Mesothelial cell of epicardium (in vitro differentiated cells): Measurements from ENCODE around the gene PPP1R16B. TPM values are rescaled to one million over a fixed set of nuclear protein-coding genes. Genes with fewer than 3 reads are reported as not detected.

ENCODE experiments used
- DNase-seq, 2 experiments: peaks; one replicate each; pipeline ENCODE4 v3.0.0; 2021; ENCODE audit warnings: low spot score in 2 of 2; ENCODE audit not compliant: unreplicated experiment in 2 of 2
- H3K27ac Mint-ChIP-seq: 2 replicates; pipeline ENCODE4 v1.8.0; 2021; ENCODE audit warnings: mixed read lengths
- H3K27me3 Mint-ChIP-seq: 2 replicates; pipeline ENCODE4 v1.8.0; 2021; ENCODE audit warnings: low read depth, mixed read lengths
- H3K36me3 Mint-ChIP-seq: 2 replicates; pipeline ENCODE4 v1.8.0; 2021; ENCODE audit warnings: mixed read lengths
- H3K4me1 Mint-ChIP-seq: 2 replicates; pipeline ENCODE4 v1.8.0; 2021; ENCODE audit warnings: mixed read lengths
- H3K4me3 Mint-ChIP-seq: 2 replicates; pipeline ENCODE4 v1.8.0; 2021; ENCODE audit warnings: mild to moderate bottlenecking, moderate library complexity, mixed read lengths
- H3K9me3 Mint-ChIP-seq: 2 replicates; pipeline ENCODE4 v1.8.0; 2021; ENCODE audit warnings: mixed read lengths
- total RNA-seq: library from RNA; stranded (reverse); gene quantifications from 3 replicates; pipeline ENCODE4 v1.2.1, GENCODE V29; 2021
- TF ChIP-seq, protein P1 (sequence below): fragments of 200-600 bp; sonication (generic); IDR thresholded peaks from one replicate; pipeline ENCODE4 v1.5.0; 2021; ENCODE audit warnings: antibody characterized with exemption; ENCODE audit not compliant: unreplicated experiment

The PPP1R16B gene
- total RNA-seq, 1 donor from 2014 or later = not detected

DNA sequence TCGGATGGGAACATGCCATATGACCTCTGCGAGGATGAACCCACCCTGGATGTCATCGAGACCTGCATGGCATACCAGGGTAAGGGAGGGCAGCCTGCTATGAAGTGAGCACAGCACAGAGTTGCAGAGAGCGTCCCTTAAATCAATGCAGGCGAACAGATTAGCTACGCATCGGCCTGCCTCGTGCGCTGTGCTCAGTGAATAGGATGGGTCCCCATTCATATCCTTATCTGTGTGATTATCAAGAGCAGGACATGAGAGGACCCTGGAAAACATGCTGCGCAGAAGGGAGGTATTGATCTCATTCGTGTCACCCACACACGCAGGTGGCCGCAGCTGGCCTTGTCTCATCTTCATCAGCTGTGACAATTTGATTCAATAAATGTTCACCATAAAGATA is 95.1 kb downstream of the PPP1R16B start:
- DNase-seq = no peak
- H3K9me3 Mint-ChIP-seq = peaks cover 4% of the 10 kb centered on the region
- H3K27ac Mint-ChIP-seq = no peak overlapping the region
- no peaks in the 10 kb centered on the region for H3K36me3 Mint-ChIP-seq
- H3K4me1 Mint-ChIP-seq = no peaks in the 10 kb centered on the region
- H3K4me3 Mint-ChIP-seq = no peak overlapping the region
- peaks cover 77% of the 10 kb centered on the region for H3K27me3 Mint-ChIP-seq
- TF ChIP-seq, protein P1, sequence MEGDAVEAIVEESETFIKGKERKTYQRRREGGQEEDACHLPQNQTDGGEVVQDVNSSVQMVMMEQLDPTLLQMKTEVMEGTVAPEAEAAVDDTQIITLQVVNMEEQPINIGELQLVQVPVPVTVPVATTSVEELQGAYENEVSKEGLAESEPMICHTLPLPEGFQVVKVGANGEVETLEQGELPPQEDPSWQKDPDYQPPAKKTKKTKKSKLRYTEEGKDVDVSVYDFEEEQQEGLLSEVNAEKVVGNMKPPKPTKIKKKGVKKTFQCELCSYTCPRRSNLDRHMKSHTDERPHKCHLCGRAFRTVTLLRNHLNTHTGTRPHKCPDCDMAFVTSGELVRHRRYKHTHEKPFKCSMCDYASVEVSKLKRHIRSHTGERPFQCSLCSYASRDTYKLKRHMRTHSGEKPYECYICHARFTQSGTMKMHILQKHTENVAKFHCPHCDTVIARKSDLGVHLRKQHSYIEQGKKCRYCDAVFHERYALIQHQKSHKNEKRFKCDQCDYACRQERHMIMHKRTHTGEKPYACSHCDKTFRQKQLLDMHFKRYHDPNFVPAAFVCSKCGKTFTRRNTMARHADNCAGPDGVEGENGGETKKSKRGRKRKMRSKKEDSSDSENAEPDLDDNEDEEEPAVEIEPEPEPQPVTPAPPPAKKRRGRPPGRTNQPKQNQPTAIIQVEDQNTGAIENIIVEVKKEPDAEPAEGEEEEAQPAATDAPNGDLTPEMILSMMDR = no peak

DNA sequence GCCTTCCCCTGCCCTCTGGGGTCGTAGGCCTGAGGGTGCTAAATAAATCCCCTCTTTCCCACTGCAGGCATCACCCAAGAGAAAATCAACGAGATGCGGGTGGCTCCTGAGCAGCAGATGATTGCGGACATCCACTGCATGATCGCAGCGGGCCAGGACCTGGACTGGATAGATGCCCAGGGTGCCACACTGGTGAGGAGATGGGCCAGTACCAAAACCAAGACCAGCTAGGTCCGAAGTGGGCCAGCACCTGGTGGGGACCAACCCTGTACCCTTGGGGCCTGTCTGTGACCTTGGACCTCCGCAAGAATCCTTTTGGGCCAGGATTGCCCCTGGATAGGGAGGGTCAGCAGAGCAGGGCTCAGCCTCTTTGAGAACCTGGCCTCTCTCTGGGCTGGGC is 97.1 kb downstream of the PPP1R16B start:
- no peaks in the 10 kb centered on the region for H3K36me3 Mint-ChIP-seq

DNA sequence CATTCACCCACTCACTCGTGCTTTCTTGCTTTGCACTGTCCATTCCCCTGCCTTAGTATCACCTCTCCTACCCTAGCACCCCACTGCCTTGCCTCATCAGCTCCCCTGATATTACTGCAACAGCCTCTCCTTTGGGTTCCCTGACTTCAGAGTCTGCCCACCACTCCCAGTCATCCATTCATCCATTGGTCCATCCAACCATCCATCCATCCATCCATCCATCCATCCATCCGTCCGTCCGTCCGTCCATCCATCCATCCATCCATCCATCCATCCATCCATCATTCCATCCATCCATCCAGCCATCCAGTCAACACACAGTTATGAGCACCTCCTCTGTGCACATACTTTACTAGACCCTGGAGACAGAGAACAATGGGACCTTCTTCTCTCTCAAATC is 97.8 kb downstream of the PPP1R16B start:
- TF ChIP-seq, protein P1 = no peak
- no peaks in the 10 kb centered on the region for H3K4me1 Mint-ChIP-seq
- no peaks in the 10 kb centered on the region for H3K36me3 Mint-ChIP-seq
- H3K4me3 Mint-ChIP-seq = no peak overlapping the region
- H3K27ac Mint-ChIP-seq = no peak overlapping the region
- no peak for DNase-seq
- H3K27me3 Mint-ChIP-seq = peaks cover 61% of the 10 kb centered on the region
- peaks cover 4% of the 10 kb centered on the region for H3K9me3 Mint-ChIP-seq

More for the DNA sequence above, 97.1 kb downstream of the PPP1R16B start:
- no peak for DNase-seq
- TF ChIP-seq, protein P1 = no peak
- H3K4me1 Mint-ChIP-seq = no peaks in the 10 kb centered on the region
- H3K4me3 Mint-ChIP-seq = no peak overlapping the region
- H3K27ac Mint-ChIP-seq = no peak overlapping the region
- H3K9me3 Mint-ChIP-seq = peaks cover 4% of the 10 kb centered on the region
- peaks cover 69% of the 10 kb centered on the region for H3K27me3 Mint-ChIP-seq

DNA sequence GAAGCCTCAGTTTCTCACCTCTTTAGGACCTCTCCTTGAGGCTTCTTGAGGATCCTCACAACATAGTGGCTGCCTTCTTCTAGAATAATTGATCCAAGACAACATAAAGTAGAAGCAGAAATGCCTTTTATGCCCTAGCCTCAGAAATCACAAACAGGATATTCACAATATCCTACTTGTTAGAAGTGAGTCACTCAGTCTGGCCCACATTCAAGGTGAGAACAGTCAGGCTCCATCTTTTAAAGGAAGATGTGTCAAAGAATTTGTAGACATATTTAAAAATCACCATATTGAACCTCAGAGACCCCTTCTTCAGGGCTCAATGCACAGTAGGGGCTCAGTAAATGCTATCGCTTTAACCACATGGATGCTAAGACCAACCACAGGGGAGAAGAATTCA is 99.9 kb downstream of the PPP1R16B start:
- no peak for DNase-seq
- H3K36me3 Mint-ChIP-seq = no peaks in the 10 kb centered on the region
- no peak overlapping the region for H3K4me3 Mint-ChIP-seq
- peaks cover 43% of the 10 kb centered on the region for H3K27me3 Mint-ChIP-seq
- H3K27ac Mint-ChIP-seq = no peak overlapping the region
- H3K4me1 Mint-ChIP-seq = no peaks in the 10 kb centered on the region
- TF ChIP-seq, protein P1 = no peak
- peaks cover 4% of the 10 kb centered on the region for H3K9me3 Mint-ChIP-seq

DNA sequence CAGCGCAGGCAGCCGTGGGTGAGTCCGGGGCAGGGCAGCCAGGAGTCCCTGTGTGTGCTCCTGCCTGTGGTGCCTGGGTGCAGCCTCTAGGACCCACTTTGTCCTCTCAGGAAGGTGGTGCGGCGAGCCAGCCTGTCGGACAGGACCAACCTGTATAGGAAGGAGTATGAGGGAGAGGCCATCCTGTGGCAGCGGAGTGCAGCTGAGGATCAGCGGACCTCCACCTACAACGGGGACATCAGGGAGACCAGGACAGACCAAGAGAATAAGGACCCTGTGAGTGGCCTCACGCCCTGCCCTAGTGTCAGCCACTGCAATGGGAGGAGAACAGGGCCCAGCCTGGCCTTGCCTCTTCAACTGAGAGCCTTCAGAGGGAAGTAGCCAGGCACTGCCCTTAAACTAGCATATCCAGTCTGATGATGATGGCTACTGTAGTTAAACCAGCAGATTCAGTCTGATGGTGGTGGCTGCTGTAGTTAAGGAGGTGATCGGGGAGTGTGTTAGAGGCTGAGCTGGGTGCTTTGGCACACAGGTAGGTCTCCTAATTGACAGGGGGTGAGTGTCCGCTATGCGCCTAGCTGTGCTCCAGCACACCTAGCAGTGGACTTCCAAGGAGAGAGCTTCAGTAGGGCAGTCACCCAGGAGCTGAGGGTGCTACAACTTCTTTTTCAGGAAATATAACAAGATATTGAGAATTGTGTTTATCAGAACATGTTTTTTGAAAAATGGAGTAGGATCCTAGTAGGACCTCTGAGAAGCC is 102.6 kb downstream of the PPP1R16B start:
- H3K9me3 Mint-ChIP-seq = peaks cover 4% of the 10 kb centered on the region
- H3K4me1 Mint-ChIP-seq = no peaks in the 10 kb centered on the region
- no peak for DNase-seq
- H3K27me3 Mint-ChIP-seq = peaks cover 24% of the 10 kb centered on the region
- no peak overlapping the region for H3K27ac Mint-ChIP-seq
- H3K4me3 Mint-ChIP-seq = no peak overlapping the region
- no peaks in the 10 kb centered on the region for H3K36me3 Mint-ChIP-seq
- TF ChIP-seq, protein P1 = no peak
